Measurements from ENCODE around the gene TTL. TPM values are rescaled to one million over a fixed set of nuclear protein-coding genes. Genes with fewer than 3 reads are reported as not detected.

Gene TTL
- total RNA-seq, 3 donors from 2014 or later, result 16.4 to 26.7 (median 22.0) TPM

DNA sequence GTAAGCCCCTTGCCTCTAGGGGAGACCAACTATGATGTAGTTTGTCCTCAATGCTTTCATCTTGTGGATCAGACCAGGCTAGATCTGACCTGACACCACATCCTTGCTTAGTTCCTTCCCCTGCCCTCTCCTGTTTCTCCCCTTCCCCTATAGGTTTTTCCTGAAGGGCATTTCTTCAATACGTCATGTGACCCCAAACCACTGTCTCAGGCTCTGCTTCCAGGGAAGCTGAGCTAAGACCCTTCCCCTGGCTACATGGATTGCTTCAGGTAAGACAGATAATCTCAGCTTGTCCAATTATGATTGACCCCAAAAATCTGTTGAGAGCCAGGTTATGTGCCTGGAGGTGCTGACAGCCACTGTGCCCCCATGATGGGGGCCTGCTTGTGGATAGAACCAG lies 22.6 kb upstream of the TTL start:
- no peak overlapping the region for H3K4me3 ChIP-seq
- TF ChIP-seq POLR2AphosphoS5 (IDR thresholded peaks at IDR 0.05) (no peak), CTCF (IDR thresholded peaks at IDR 0.05) (no peak)
- no peak overlapping the region for H3K27ac ChIP-seq
- H3K4me1 ChIP-seq, result no peaks in the 10 kb centered on the region
- intact Hi-C loops (cut with DNase I; ENCODE audit: low total_unique reads), result no loop called here
- DNase-seq (ENCODE audit: low spot score in 2 of 2), result no peak
- H3K36me3 ChIP-seq, result no peaks in the 10 kb centered on the region
- no peaks in the 10 kb centered on the region for H3K9me3 ChIP-seq
- H3K27me3 ChIP-seq, result no peaks in the 10 kb centered on the region

DNA sequence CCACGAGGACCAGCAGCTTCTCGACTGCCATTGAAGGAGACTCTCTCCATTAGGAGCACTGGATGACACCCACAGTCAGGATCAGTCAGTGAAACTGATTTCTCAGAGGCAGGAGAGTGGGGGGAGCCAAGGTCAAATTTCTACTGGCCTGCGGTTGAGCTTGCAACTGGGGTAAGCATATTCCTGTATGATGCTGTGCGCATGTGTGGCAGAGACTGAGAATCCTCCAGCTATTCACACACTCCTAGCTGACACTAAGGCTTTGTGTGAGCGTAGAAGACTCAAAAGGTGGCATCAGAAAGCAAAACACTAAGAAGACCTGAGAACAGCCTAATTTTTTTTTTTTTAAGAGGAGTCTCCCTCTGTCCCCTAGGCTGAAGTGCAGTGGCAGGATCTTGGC lies 19.8 kb upstream of the TTL start:
- no peak for DNase-seq (ENCODE audit: low spot score in 2 of 2)
- Histone ChIP-seq H3K4me1 (no peaks in the 10 kb centered on the region), H3K27ac (no peak overlapping the region), H3K36me3 (no peaks in the 10 kb centered on the region), H3K9me3 (no peaks in the 10 kb centered on the region), H3K27me3 (no peaks in the 10 kb centered on the region), H3K4me3 (no peak overlapping the region)
- no peak for TF ChIP-seq CTCF (IDR thresholded peaks at IDR 0.05)
- no peak for TF ChIP-seq POLR2AphosphoS5 (IDR thresholded peaks at IDR 0.05)
- no peak for TF ChIP-seq POLR2A (IDR thresholded peaks at IDR 0.05)
- intact Hi-C loops (cut with DNase I; ENCODE audit: low total_unique reads), result loop anchor here (5.0 kb wide), 1 partner anchor 525 kb away; no protein-coding TSS in a partner anchor

DNA sequence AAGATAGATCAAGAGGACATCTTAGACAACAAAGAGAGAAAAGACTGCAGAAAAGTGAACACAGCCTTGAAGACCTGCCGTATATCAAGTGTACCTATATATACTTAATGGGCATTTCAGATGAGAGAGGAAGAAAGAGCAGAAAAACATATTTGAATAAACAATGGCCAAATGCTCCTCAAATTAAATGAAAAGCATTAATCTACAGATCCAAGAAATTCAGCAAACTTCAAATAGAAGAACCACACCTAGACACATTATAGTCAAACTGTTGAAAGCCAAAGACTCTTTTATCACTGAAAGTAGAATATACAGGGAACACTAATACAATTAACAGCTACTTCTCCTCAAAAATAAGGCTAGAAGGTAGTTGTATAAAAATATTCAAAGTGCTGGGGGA lies 18.7 kb upstream of the TTL start:
- Histone ChIP-seq H3K36me3 (no peaks in the 10 kb centered on the region), H3K9me3 (no peaks in the 10 kb centered on the region), H3K4me3 (no peak overlapping the region), H3K27me3 (no peaks in the 10 kb centered on the region), H3K27ac (no peak overlapping the region), H3K4me1 (no peaks in the 10 kb centered on the region)
- TF ChIP-seq POLR2AphosphoS5 (IDR thresholded peaks at IDR 0.05) (no peak), CTCF (IDR thresholded peaks at IDR 0.05) (no peak), POLR2A (IDR thresholded peaks at IDR 0.05) (no peak)
- DNase-seq (ENCODE audit: low spot score in 2 of 2), result no peak
- intact Hi-C loops (cut with DNase I; ENCODE audit: low total_unique reads), result loop anchor here (5.0 kb wide), 1 partner anchor 526 kb away; no protein-coding TSS in a partner anchor

GRCh38 chr2:112465382-112465781 lies 16.6 kb upstream of the TTL start:
- no peaks in the 10 kb centered on the region for H3K36me3 ChIP-seq
- intact Hi-C loops (cut with DNase I; ENCODE audit: low total_unique reads), result no loop called here
- H3K9me3 ChIP-seq, result no peaks in the 10 kb centered on the region
- no peaks in the 10 kb centered on the region for H3K27me3 ChIP-seq
- H3K4me1 ChIP-seq, result no peaks in the 10 kb centered on the region
- TF ChIP-seq POLR2AphosphoS5 (IDR thresholded peaks at IDR 0.05) (no peak), CTCF (IDR thresholded peaks at IDR 0.05) (no peak), POLR2A (IDR thresholded peaks at IDR 0.05) (no peak)
- no peak overlapping the region for H3K4me3 ChIP-seq
- DNase-seq (ENCODE audit: low spot score in 2 of 2), result no peak
- H3K27ac ChIP-seq, result no peak overlapping the region

DNA sequence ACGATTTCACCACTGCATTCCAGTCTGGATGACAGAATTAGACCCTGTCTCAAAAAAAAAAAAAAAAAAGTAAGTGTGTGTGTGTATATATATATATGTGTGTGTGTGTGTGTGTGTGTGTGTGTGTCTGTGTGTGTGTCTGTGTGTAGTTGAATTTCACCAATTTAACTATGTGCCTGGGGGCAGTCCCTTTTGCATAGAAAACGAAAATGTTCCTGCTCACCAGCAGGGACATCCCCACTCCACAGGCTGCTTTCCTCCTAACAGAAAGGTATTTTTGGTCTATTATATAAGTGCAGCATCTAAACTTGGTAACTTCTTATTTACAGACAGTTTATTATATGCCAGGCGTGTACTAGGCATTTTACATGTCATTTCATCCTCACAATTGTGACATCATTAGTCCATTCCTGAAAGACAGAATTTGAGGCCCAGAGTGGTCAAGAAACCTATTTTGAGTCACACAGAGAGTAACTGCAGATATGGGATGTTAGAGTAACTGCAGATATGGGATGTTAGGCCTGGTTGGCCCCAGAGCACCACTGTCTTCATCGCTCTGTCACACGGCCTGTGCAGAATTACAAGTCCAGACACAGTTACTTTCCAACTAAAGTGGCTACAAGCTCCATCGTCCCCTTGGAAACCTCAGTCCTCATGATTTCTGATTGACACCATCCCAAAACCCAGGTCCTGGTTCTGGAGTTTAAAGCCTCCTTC lies 9.3 kb upstream of the TTL start:
- no peaks in the 10 kb centered on the region for H3K27me3 ChIP-seq
- no peak for TF ChIP-seq POLR2A (IDR thresholded peaks at IDR 0.05)
- no peak for TF ChIP-seq CTCF (IDR thresholded peaks at IDR 0.05)
- no peak for TF ChIP-seq POLR2AphosphoS5 (IDR thresholded peaks at IDR 0.05)
- H3K36me3 ChIP-seq, result no peaks in the 10 kb centered on the region
- no peak for DNase-seq (ENCODE audit: low spot score in 2 of 2)
- H3K9me3 ChIP-seq, result no peaks in the 10 kb centered on the region
- no peak overlapping the region for H3K27ac ChIP-seq
- no peaks in the 10 kb centered on the region for H3K4me1 ChIP-seq
- no peak overlapping the region for H3K4me3 ChIP-seq
- intact Hi-C loops (cut with DNase I; ENCODE audit: low total_unique reads), result no loop called here
